Prostate gland (tissue), 2 donors: Measurements from ENCODE around the gene ZMYND11.

Experiments used
- POLR2A ChIP-seq: fragments of 450-650 bp; IDR thresholded peaks from one replicate; pipeline ENCODE4 v1.6.1; 2016; ENCODE audit warnings: antibody characterized with exemption, mild to moderate bottlenecking
- TF ChIP-seq, protein P1 (sequence below), 4 experiments: fragments of 200-600 bp in 2 of 4; fragments of 450-650 bp in 2 of 4; sonication (generic) in 2 of 4; IDR thresholded peaks; 1 replicate in 3 of 4; 2 replicates in 1 of 4; pipeline ENCODE4 v1.5.1; 2016 to 2019; ENCODE audit warnings: antibody characterized with exemption in 4 of 4, mild to moderate bottlenecking in 2 of 4, moderate library complexity in 2 of 4

DNA sequence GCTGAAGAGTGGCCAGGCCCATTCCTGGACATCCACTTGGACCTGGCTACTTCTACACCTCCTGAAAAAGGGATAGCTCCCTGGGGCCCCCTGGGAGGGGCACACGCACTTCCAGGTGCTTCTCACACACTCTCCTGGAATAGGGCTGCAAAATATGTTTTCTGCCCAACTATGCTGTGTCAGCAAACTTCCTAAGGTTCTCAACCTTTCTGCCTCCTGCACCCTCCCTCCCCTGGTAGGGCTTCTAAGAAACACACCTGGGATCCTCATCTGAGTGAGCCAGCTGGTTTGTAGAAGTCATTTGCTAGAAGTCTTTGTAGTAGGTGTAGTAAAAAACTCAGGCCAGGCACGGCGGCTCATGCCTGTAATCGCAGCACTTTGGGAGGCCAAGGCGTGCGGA is 136.5 kb downstream of the ZMYND11 start:
- TF ChIP-seq POLR2A, result no peak
- TF ChIP-seq, protein P1, sequence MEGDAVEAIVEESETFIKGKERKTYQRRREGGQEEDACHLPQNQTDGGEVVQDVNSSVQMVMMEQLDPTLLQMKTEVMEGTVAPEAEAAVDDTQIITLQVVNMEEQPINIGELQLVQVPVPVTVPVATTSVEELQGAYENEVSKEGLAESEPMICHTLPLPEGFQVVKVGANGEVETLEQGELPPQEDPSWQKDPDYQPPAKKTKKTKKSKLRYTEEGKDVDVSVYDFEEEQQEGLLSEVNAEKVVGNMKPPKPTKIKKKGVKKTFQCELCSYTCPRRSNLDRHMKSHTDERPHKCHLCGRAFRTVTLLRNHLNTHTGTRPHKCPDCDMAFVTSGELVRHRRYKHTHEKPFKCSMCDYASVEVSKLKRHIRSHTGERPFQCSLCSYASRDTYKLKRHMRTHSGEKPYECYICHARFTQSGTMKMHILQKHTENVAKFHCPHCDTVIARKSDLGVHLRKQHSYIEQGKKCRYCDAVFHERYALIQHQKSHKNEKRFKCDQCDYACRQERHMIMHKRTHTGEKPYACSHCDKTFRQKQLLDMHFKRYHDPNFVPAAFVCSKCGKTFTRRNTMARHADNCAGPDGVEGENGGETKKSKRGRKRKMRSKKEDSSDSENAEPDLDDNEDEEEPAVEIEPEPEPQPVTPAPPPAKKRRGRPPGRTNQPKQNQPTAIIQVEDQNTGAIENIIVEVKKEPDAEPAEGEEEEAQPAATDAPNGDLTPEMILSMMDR (IDR thresholded peaks at IDR 0.05), result no peak
